Activated CD8-positive, alpha-beta memory T cell treated with anti-CD3 and anti-CD28 coated beads, Interleukin-2, amount 50 U/mL, for 24 hours (primary cell): ENCODE measurements around the gene SNAP29.
"Not testable (repeated sequence)": the region's sequence is repeated elsewhere in the genome, so short reads cannot be mapped to it uniquely, and the experiment has no call there.

Experiments
- DNase-seq: peaks from one replicate; pipeline ENCODE4 v3.0.0-alpha.2; 2020; ENCODE audit errors: extremely low read depth

Gene SNAP29

DNA sequence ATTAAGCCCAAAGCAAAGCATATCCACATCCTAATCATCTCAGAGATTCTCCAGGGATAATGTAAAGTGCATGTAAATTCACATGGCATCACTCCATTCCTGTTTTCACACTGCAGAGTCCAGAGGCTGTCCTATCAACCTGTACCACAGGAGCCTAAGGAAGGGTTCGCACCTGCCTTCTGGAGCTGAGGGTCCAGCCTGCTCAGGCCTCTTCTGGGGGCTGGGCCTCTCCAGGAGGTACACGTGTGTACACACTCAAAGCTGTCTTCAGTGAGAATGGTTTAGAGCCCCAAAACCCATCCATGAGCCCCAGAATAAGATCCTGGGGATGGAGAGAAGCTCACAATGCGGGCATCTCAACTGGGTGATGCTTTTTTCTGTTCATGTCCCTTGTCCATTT is 24.1 kb upstream of the SNAP29 start:
- DNase-seq = no peak

DNA sequence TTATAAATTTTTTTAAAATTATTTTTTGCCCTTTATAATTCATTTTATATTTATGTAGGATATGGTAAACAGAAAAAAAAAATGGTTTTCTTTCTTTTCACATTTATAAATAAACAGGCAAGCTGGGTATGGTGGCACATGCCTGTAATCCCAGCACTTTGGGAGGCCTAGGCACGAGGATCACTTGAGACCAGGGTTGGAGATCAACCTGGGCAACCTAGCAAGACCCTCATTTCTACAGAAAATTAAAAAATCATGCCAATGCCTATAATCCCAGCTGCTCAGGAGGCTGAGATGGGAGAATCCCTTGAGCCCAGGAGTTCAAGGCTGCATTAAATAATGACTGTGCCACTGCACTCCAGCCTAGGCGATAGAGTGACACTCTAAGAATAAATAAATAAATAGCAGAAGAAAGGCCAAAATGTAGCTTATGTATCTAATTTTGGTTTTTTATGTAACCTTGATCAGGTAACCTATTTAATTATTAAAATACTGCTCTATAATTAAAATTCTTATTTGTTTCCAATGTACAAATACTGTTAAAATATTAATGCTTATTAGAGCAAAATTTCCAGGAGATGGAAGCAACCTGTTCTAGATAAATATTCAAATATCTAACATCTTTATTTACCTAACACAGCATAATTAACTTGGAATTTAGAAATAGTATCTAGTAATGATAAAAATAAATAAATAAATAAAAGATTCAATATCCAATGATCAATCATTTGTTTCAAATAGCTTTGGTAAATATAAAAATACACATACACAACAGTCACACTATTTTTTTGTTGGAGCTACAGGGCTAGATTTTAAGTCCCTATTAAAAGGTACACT is 21.6 kb upstream of the SNAP29 start:
- no peak for DNase-seq

DNA sequence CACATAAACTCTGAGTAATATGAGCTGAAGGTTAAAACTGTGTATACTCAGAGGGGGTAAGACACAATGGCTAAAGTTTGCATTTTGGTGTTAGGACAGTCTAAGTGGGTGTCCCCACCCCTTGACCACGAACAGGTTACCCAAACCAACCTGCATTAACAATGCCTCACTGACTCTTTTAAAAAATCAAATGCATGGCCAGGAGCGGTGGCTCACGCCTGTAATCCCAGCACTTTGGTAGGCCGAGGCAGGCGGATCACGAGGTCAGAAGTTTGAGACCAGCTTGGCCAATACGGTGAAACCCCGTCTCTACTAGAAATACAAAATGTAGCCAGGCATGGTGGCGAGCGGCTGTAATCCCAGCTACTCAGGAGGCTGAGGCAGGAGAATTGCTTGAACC is 19.5 kb upstream of the SNAP29 start:
- DNase-seq = not testable (repeated sequence)

DNA sequence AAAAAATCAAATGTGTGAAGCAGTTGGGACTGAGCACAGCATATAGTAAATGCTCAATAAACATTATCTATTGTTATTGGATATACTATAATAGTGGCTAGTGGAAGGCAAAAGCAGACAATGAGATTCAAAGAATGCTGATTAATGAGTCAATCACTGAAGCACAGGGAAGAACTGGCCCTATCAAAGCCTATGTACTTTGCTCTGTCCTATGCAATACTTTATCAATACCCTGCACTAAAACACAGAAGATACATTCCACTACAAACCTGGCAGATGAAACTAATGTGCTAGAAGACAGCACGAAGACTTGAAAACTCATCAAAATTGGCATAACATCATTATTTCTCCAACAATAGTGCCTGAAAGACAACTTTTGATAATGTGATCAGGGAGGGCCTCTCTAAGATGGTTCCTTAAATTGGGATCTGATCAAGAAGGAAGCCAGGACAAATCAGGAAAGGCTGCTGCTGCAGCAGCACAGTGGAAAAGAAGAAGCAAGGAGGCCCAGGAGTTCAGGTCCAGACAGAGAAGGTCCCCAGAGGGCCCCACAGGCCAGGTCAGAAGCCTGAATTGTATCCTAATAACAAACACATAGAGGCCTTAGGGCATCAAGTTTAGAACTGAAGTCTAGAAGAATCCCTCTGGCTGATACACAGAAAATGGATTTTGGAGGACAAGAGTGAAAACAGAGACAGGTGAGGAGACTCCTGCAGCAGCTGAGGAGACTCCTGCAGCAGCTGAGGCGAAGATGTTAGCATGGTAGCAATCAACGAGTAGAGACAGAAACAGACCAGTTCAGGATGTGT is 18.8 kb upstream of the SNAP29 start:
- DNase-seq = no peak

- DNase-seq = no peak
Measured at GRCh38 chr22:20840646-20841371, 18.0 kb upstream of the SNAP29 start.

- DNase-seq = no peak
Measured at GRCh38 chr22:20843501-20843900, 15.3 kb upstream of the SNAP29 start.

- no peak for DNase-seq
Measured at GRCh38 chr22:20844055-20845037, 14.5 kb upstream of the SNAP29 start.

DNA sequence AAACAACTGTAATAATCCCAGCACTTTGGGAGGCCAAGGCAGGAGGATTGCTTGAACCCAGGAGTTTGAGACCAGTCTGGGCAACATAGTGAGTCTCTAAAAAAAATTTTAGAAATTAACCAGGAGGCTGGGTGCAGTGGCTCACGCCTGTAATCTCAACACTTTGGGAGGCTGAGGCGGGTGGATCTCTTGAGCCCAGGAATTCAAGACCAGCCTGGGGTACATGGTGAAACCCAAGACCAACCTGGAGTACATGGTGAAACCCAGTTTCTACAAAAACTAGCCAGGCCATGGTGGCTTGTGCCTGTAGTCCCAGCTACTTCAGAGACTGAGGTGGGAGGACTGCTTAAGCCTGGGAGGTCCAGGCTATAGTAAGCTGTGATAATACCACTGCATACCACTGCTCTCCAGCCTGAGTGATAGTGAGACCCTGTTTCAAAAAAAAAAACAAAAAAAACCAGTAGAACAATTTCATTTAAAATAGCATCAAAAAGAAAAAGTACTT is 11.4 kb upstream of the SNAP29 start:
- DNase-seq = no peak

- no peak for DNase-seq
Measured at GRCh38 chr22:20852076-20852475, 6.7 kb upstream of the SNAP29 start.

DNA sequence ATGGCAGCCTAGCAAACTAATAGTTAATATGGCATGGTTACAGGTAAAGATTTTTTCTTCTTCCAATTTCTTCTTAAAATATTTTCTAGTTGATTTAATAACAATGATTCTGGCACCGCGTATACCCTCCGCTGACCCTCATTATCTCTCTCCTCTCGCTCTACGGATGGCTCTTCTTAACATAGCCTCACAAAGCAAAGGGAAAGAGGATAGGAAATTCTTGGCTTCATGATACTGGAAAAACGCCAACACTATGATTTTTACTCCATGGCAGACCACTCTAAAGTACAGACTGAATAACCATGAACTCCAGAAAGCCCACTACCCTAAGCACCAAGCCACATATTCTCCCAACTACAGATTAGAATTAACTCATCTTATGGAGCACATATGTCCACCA is 6.3 kb upstream of the SNAP29 start:
- no peak for DNase-seq

GRCh38 chr22:20853236-20853660 is 5.6 kb upstream of the SNAP29 start:
- DNase-seq = no peak

GRCh38 chr22:20857247-20857643 is 1.6 kb upstream of the SNAP29 start:
- DNase-seq = no peak

GRCh38 chr22:20857838-20858614 is 781 bp upstream of the SNAP29 start:
- peak; percentile 56 for DNase-seq

- no peak for DNase-seq
Measured at GRCh38 chr22:20859615-20860014, 808 bp downstream of the SNAP29 start.

GRCh38 chr22:20862540-20862939 is 3.7 kb downstream of the SNAP29 start:
- DNase-seq = no peak

- no peak for DNase-seq
Measured at GRCh38 chr22:20863366-20863765, 4.6 kb downstream of the SNAP29 start.

- DNase-seq = no peak
Measured at GRCh38 chr22:20864186-20864908, 5.5 kb downstream of the SNAP29 start.

- no peak for DNase-seq
Measured at GRCh38 chr22:20865331-20865730, 6.5 kb downstream of the SNAP29 start.

DNA sequence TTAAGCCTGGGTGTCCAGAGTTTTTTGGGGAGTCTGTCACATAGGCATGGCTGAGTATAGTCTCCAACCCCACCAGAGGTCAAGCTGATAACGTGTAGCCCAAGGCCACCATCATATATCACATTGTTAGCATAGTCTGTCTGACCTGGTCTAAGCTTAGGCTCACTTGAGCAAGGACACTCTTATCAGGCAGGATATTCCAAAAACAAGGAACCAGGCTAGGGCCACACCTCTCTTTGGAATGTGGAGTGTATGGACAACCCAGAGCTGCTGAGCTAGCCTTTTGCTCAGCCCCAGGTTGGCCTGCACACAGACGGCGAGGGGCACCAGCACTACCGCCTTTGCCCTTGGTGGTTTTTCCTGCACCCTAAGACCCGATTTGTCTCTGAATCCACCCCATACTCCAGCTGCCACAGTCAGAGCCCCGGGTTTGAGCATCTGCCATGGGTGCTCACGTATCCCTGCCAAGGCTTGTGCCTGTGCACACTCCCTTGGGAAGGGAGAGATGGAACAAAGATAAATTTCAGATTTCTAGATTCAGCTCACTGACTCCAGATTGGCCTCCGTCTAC is 7.2 kb downstream of the SNAP29 start:
- DNase-seq = no peak
